ENCODE data around the gene GCSH.
"Not testable (repeated sequence)": the region's sequence is repeated elsewhere in the genome, so short reads cannot be mapped to it uniquely, and the experiment has no call there.

Gene GCSH

GRCh38 chr16:81123092-81123852 is 27.1 kb upstream of the GCSH start:
- Histone ChIP-seq H3K27ac (no peak overlapping the region), H3K27me3 (replicated peaks) (no peaks in the 10 kb centered on the region), H3K36me3 (replicated peaks) (no peaks in the 10 kb centered on the region), H3K4me3 (ENCODE audit: low read depth, low read length) (no peak overlapping the region)
- TF ChIP-seq CTCF (IDR thresholded peaks at IDR 0.05; ENCODE audit: low read depth, low read length, missing control alignments) = no peak
- in situ Hi-C loops (cut with HindIII; ENCODE audit: low pct_ligation_motif_present, low sequenced_read_pairs) = no loop called here
- DNase-seq = no peak

GRCh38 chr16:81121474-81121990 is 25.3 kb upstream of the GCSH start:
- TF ChIP-seq CTCF (IDR thresholded peaks at IDR 0.05; ENCODE audit: low read depth, low read length, missing control alignments) = no peak
- in situ Hi-C loops (cut with HindIII; ENCODE audit: low pct_ligation_motif_present, low sequenced_read_pairs) = no loop called here
- no peaks in the 10 kb centered on the region for H3K36me3 ChIP-seq (replicated peaks)

GRCh38 chr16:81117436-81117835 is 21.2 kb upstream of the GCSH start:
- DNase-seq = no peak
- Histone ChIP-seq H3K36me3 (replicated peaks) (no peaks in the 10 kb centered on the region), H3K4me3 (ENCODE audit: low read depth, low read length) (no peak overlapping the region), H3K27ac (no peak overlapping the region), H3K27me3 (replicated peaks) (no peaks in the 10 kb centered on the region)
- in situ Hi-C loops (cut with HindIII; ENCODE audit: low pct_ligation_motif_present, low sequenced_read_pairs) = no loop called here
- no peak for TF ChIP-seq CTCF (IDR thresholded peaks at IDR 0.05; ENCODE audit: low read depth, low read length, missing control alignments)

More at GRCh38 chr16:81121474-81121990, 25.3 kb upstream of the GCSH start:
- H3K4me3 ChIP-seq (ENCODE audit: low read depth, low read length) = no peak overlapping the region
- no peaks in the 10 kb centered on the region for H3K27me3 ChIP-seq (replicated peaks)
- H3K27ac ChIP-seq = no peak overlapping the region
- no peak for DNase-seq

- Histone ChIP-seq H3K36me3 (replicated peaks) (no peaks in the 10 kb centered on the region), H3K27me3 (replicated peaks) (no peaks in the 10 kb centered on the region), H3K27ac (no peak overlapping the region), H3K4me3 (ENCODE audit: low read depth, low read length) (no peak overlapping the region)
- no peak for DNase-seq
- in situ Hi-C loops (cut with HindIII; ENCODE audit: low pct_ligation_motif_present, low sequenced_read_pairs) = no loop called here
- TF ChIP-seq CTCF (IDR thresholded peaks at IDR 0.05; ENCODE audit: low read depth, low read length, missing control alignments) = no peak
These were observed 20.1 kb upstream of the GCSH start for GRCh38 chr16:81116285-81116684.

GRCh38 chr16:81112453-81112852 is 16.3 kb upstream of the GCSH start:
- Histone ChIP-seq H3K4me3 (ENCODE audit: low read depth, low read length) (no peak overlapping the region), H3K27ac (no peak overlapping the region), H3K27me3 (replicated peaks) (no peaks in the 10 kb centered on the region), H3K36me3 (replicated peaks) (no peaks in the 10 kb centered on the region)
- TF ChIP-seq CTCF (IDR thresholded peaks at IDR 0.05; ENCODE audit: low read depth, low read length, missing control alignments) = no peak
- DNase-seq = no peak
- in situ Hi-C loops (cut with HindIII; ENCODE audit: low pct_ligation_motif_present, low sequenced_read_pairs) = no loop called here

GRCh38 chr16:81109274-81109673 is 13.1 kb upstream of the GCSH start:
- DNase-seq; H3K27ac ChIP-seq; H3K36me3 ChIP-seq (replicated peaks); in situ Hi-C loops (cut with HindIII; ENCODE audit: low pct_ligation_motif_present, low sequenced_read_pairs); H3K4me3 ChIP-seq (ENCODE audit: low read depth, low read length); H3K27me3 ChIP-seq (replicated peaks): not testable (repeated sequence)

All from brain microvascular endothelial cell (primary cell).